Muscle of back (tissue), 11 donors: ENCODE results near the gene LRCH4. TPM values are rescaled to one million over a fixed set of nuclear protein-coding genes. Genes with fewer than 3 reads are reported as not detected.

ENCODE experiments used
- DNase-seq, 3 donors: peaks; one replicate each; pipeline versions ENCODE4 v3.0.0 to v3.0.0-alpha.2; 2013
- polyA plus RNA-seq, 10 donors: library from polyadenylated mRNA; unstranded; fragments of 120-200 nt; gene quantifications; one replicate each; pipeline ENCODE4 v1.2.1, GENCODE V29; 2013; ENCODE audit not compliant: insufficient read length in 10 of 10

LRCH4 gene
- polyA plus RNA-seq, 10 donors: 16.7 to 30.5 (median 22.7) TPM

DNA sequence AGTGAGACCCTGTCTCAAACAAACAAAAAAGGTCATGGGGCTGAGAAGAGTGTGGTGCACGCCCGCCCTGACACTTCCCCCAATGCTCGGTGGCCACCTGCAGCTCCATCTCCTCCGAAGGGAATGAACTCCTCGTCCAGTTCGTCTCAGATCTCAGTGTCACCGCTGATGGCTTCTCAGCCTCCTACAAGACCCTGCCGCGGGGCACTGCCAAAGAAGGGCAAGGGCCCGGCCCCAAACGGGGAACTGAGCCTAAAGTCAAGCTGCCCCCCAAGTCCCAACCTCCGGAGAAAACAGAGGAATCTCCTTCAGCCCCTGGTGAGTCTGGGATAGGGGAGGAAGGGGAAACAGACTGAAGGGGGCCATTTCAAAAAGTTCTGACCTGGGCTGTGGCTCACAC, 20.4 kb upstream of the LRCH4 start:
- DNase-seq: no peak

DNA sequence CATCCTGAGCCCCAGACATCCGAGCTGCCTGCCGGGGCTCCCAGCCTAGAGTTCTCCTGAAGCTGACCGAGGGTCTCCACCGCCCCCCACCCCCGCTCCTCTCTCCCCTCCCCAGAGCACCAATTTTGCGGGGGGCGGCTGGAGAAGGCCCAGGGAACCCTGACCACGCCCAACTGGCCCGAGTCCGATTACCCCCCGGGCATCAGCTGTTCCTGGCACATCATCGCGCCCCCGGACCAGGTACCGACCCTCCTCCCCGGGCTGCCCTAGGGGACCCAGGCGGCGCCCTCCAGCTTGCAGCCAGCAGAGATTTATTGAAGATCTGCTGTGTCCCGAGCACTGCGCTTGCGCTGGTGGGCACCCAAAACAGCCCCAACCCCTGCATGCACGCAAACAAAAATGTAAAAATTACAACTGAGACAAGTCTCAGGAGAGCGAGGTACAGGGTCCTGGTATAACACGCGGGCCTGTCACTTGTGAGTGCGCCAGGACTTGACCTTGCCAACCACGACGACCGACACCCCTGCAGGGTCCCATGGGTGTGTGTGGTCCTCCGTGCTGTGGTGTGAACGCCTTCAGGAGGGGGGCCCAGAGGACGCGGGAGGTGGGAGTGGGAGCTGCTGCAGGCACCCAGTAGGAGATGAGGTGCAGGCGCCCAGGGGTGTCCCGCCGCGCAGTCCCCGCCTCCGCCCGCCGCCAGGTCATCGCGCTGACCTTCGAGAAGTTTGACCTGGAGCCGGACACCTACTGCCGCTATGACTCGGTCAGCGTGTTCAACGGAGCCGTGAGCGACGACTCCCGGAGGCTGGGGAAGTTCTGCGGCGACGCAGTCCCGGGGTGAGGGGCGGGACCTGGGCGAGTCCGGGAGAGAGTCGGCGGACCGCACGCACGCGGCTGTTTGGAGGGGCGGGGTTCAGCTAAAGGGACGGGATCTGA, 19.3 kb upstream of the LRCH4 start:
- DNase-seq: peak in 1 of 3 donors; percentile 34

DNA sequence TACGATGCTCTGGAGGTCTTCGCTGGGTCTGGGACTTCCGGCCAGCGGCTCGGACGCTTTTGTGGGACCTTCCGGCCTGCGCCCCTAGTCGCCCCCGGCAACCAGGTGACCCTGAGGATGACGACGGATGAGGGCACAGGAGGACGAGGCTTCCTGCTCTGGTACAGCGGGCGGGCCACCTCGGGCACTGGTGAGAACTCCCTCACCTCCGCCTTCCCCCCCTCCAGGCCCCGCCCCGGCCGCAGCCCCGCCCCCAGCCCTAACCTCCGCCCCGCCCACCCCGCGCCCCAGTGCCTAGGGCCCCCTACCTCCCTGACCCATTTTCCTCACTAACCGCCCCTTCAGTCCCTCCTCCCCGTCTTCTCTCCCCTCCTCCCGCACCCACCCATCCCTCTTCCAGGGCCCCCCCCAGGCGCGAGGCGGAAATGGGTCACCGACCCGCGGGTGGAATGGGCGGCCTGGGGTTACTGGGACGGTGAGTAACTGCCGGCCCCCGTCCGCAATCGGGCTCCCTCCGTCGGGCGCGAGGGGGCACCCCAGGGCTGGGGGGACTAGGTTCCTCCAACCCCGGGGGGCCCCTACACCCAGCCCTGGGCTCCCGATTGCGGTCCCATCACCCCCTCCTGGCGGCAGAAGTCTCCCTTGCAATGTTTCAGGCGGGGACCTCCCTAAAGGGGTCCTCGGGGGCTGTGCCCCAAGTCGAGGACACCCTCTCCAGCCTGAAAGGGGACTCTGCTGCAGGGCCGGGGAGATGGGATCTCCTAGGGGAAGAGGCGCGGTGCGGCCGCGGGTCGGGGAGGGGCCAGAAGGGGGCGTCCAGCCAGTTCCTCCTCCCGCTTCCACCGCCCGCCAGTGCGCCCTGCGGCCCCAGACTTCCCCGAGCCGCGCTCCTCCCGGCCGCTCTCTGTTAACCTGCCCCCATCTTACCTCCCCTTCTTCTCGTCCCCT, 18.4 kb upstream of the LRCH4 start:
- peak; percentile 72 to 90 (median 74) for DNase-seq

DNA sequence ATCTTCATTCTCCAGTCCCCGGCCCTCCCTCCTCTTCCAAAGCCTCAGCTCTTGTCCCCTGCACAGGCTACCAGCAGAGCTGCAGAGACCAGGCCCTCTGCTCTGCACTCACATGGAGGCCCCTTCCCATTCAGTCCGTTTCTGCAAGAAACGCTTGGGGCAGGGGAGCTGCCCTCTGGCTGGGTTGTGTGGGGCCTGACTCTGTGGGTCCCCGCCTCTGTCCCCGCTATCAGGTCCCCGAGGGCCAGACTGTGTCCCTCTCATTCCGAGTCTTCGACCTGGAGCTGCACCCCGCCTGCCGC, 17.7 kb upstream of the LRCH4 start:
- peak in 2 of 3 donors; percentile 38 to 82 for DNase-seq

DNA sequence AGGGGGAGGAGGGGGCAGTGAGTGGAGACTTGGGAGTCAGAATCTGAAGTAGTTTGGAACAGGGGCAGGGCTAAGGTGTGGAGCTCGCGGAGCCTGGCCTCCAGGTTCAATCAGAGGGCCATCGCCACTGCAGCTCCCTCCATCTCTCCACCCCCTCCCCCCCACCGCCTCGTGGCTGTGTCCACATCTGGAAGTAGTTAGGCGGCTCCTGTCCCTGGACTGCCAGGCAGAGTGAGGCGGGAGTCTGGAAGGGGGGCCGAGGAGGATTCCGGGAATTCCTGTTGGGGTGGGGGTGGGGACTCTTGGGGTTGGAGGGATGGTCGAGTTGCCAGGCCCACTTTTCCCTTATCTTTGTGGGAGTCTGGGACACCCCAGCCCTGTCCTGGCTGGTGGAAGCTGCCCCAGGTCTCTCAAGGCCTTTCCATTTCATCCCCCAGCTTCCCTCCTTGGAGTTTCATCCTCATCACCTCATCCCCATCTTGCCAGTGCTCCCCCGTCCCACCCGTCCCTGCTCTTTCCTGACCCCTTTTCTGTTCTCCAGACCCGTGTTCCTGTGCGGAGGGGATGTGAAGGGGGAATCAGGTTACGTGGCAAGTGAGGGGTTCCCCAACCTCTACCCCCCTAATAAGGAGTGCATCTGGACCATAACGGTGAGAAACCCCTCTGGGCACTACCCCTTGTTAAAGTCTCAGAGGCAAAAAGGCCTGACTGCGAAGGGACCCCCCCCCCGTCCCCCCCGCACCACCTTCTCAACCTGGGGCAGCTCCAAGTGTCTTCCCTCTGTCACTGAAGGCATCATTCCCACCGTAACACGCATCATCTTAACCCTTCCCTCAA, 17.2 kb upstream of the LRCH4 start:
- peak; percentile 90 to 94 (median 92) for DNase-seq

DNA sequence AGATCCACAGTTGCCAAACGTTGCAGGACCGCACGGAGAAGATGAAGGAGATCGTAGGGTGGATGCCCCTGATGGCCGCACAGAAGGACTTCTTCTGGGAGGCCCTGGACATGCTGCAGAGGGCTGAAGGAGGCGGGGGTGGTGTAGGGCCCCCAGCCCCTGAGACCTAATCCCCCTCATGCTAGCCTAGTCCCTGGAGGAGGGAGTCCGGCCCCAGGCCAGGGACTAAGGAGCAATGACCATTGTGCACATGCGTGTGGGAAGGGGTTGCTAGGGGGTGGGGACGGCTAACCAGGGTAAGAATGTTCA, 14.8 kb upstream of the LRCH4 start:
- DNase-seq: no peak

DNA sequence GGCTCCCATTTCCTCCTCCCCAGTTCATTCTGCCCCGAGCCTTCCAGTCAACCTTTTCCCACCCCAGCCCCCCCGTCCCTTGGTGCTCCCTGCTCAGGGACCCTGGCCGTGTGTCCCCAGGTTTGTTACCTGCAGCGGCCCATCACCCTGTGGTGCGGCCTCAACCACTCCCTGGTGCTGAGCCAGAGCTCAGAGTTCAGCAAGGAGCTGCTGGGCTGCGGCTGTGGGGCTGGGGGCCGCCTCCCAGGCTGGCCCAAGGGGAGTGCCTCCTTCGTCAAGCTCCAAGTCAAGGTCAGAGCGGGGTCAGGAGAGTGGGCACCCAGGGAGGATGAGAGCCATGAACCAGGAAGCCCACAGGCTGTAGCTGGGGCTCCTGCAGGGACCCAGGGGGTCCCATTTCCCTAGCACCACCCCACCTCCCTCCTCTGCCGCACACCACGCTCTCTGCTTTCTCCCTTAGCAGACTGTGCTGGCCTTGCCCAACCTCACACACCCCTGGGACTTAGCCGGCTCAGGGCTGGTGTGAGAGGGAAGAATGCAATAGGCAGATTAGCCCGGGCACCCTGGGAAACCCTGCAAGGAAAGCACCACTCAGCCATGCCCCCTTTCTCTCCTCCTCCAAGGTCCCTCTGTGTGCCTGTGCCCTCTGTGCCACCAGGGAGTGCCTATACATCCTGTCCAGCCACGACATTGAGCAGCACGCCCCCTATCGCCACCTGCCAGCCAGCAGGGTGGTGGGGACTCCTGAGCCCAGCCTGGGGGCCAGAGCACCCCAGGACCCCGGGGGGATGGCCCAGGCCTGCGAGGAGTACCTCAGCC, 14.2 kb upstream of the LRCH4 start:
- no peak for DNase-seq

DNA sequence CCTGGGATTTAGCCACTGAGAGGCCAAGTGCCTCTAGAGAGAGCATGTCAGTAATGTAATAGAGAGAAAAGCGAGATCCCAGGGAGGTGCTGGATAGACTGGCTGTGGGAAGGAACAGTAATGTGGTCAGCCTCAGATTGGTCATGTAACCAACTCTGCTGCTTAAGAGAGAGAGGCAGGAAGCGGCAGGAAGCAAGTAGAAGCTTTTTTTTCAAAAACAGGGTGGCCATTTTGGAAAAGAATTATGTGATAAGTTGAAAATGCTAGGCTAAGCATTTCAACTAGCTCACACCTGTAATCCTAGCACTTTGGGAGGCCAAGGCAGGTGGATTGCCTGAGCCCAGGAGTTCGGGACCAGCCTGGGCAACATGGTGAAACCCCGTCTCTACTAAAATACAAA, 12.5 kb upstream of the LRCH4 start:
- DNase-seq: no peak

DNA sequence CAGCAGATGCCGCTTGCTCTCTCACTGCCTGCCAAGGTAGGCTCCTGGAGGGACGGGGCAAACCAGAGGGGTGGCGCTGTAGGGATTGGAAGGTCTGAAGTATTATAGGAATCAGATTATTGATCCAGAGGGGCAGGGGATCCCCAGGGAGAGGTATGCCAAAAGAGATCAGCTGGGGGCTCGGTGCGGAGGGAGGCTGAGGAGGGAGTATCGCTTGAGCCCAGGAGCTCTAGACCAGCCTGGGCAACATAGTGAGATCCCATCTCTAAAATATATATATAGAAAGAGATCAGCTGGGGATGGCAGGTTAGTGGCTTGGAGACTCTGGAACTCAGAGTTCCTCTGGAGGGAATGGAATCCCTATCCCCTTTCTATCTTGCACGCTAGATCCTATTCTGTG, 9.3 kb upstream of the LRCH4 start:
- no peak for DNase-seq

DNA sequence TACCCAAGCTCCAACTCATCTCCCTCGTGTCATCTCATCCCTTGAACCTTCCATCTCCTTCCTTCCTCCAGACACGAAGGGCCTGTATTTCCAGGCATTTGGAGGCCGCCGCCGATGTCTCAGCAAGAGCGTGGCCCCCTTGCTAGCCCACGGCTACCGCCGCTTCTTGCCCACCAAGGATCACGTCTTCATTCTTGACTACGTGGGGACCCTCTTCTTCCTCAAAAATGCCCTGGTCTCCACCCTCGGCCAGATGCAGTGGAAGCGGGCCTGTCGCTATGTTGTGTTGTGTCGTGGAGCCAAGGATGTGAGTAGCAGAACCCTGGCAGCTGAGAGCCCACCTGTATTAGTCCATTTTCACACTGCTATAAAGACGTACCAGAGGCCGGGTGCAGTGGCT, 5.7 kb upstream of the LRCH4 start:
- no peak for DNase-seq

DNA sequence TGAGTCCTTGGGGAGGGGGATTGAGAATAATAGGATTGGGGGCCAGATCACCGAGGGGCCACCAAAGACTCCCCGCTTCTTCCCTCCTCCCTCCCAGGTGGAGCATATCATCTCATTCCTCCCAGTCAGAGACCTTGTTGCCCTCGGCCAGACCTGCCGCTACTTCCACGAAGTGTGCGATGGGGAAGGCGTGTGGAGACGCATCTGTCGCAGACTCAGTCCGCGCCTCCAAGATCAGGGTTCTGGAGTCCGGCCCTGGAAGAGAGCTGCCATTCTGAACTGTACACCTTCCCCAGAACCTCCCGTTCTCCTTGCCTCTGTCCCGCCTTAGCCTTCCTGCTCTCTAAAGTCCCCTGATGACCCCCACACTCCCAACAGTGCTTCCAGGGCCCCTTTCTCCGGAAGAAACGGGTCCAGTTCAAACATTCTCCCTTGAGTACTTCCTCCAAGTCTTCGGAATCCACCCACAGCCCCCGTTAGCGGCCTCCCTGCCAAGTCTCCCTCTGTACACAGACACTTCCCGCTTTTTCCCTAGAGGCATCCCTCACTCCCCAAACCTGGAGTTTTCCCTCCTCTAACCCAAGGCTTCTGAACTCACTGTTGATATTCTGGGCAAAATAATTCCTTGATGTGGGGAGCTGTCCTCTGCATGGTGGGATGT, 4.3 kb upstream of the LRCH4 start:
- peak in 1 of 3 donors; percentile 71 for DNase-seq

DNA sequence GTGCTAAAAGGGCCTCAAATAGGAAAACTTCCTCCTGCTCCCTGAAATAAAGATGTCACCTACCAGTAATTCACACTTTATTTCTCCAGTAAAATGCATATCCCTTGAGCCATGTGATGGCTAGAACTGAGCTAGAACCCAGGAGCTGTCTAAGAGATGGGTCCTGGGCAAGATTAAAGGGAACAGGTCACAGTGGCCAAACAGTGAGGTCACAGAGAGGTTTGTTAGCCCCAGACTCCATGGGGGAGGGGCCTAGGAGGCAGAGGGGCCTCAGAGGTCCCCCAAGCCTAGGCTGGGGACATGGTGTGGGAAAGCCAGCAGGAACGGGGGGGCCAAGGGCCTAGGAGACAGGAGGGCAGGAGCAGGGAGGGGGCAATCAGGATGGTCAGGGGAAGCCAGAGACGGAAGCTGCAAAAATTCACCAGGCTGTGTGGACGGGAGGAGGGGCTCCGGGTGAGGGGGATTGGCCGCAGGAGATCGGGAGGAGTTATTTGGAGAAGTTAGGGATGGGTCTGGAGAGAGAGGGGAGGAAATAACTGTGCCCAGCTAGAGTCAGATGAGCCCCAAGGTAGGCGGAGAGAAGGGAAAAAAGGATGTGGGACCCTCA, 3.5 kb upstream of the LRCH4 start:
- DNase-seq: peak in 1 of 3 donors; percentile 41

DNA sequence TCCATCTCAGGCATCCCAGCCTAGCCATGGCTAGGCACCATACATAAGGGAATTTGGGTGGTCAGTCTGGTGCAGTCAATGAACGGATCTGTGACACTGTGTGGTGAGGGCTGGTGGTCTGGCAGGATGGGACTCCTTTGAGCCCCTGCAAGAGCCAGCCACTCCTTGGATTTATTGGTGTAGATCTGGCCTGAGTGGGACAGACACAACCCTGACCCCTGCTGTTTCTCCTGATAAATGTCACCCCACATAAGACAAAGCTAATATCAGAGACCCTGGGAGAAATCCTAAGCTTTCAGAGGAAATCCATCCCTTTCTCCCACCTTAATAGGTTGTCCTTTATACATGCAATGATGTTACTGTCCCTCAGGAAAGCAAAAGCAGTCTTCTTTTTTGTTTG, 2.5 kb upstream of the LRCH4 start:
- DNase-seq: peak in 1 of 3 donors; percentile 46

DNA sequence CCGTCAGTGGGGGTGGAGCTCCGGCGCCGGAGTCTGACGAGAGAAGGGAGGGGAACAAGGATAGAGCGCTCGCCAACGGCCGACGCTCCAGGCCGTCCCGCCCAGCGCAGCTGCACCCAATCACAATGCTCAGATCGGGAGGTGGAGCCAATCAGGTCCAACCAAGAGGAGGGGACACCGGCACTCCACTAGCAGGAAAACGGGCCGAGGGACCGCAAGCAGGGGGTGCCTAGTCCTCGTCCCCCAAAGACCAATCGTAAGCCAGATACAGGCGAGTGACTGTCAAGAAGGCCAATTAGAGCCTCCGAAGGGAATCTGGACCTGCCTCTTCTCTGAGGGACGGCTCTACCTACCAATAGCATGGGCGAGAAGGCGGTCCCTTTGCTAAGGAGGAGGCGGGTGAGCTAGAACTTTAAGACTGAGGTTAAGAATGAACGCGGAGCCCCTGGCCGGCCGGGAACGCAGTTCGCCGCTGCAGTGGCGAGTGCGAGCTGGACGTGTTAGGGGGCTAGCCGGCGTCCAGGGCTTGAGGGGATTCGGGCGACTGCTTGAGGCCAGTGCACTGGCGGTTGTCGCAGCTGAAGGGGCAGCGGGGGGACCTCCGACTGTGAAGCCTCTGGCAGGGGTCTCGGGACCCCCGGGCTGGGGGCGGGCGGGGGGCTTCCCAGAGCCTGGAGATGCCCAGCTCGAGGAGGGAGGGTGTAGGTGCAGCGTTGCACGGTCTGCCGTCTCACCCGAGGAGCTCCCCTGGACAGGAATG, 517 bp upstream of the LRCH4 start, which contains the start of gene FBXO24:
FBXO24 (plus strand) TSS at position 63 of the 760 bp plus-strand sequence; CDS start at position 361, 298 bp downstream.
- DNase-seq: peak; percentile 100

DNA sequence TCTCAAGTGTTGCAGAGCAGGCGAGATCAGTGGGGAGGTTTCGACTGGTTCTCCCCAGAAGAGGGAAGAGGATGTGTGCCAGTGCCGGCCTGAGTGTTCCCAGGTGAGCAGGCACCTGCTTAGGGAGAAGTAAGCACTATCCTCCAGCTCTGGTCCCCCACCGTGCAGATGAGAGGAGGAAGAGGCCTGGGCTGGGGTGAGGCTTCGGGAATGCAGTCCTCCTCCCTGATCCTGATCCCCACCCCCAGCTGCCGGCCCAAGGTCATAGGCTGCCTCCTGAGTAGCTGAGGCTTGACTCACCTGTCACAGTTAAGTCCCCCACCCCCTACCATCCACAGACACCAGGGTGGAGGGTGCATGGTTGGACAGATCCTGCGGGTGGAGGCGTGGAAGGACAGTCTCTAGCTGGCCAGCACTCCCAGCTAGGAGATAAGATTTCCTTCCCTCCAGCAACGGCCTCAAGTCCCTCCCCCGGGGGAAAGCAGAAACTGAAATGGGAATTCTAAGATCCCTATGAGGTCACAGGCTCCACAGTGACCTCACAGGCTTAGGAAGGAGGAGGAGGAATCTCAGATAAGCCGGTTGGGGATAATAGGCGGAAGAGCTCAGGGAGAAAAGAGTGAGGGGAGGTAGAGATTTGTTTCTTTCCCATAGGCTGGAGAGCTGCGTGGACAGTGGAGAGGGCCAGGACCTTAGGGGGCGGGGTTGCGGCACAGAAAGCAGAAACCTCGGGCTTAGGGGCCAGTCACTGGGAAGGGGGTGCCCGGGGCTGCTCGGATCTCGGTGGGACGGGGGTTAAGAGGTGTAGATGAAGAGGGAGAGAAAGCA, 1.0 kb downstream of the LRCH4 start:
- DNase-seq: peak in 1 of 3 donors; percentile 68

DNA sequence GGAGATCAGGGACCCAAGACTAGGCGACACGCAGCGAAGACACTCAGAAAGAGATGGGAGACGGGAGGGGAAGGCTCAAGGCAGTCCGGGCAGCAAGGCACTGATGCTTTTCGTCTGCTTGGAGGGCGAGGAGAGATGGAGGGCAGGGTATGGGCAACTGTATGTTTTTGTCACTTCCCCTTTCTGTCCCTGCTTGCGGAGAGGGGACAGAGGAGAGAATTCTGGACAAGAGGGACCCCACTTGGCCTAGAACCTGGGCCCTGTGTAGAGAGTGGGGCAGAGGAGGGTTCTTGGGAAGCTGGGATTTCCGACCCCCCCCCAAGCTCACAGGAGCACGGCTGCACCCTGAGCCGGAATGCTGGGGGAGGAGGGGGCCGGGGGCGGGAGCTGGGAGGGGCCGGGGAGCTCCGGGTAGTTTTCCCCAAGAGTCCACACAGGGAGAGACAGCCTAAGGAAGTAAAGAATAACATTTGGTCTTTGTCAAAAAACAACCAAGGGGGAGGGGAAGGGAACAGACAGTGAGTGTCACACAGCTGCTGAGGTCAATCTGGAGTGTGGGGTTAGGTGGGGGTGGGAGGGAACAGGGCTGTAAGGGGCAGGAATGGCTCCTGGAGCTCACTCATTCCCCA, 1.8 kb downstream of the LRCH4 start:
- DNase-seq: peak in 1 of 3 donors; percentile 56
